ENCODE results near the gene FBN2.

Gene FBN2

GRCh38 chr5:128263357-128263756 is 274.7 kb downstream of the FBN2 start:
- H4K20me1 ChIP-seq (ENCODE audit: insufficient read depth, low read length, poor library complexity, severe bottlenecking) = no peaks in the 10 kb centered on the region
- no peak overlapping the region for H3K4me2 ChIP-seq (ENCODE audit: low read depth, low read length, poor library complexity, severe bottlenecking)
- H3K4me1 ChIP-seq (ENCODE audit: insufficient read depth, low read length, poor library complexity, severe bottlenecking) = no peaks in the 10 kb centered on the region
- H3K27me3 ChIP-seq (ENCODE audit: insufficient read depth, low read length, poor library complexity, severe bottlenecking) = no peaks in the 10 kb centered on the region
- no peak for TF ChIP-seq EZH2phosphoT487 (IDR thresholded peaks at IDR 0.05; ENCODE audit: borderline replicate concordance)
- no peak for TF ChIP-seq CTCF (conservative IDR thresholded peaks at IDR 0.05; ENCODE audit: low read length)
- no peaks in the 10 kb centered on the region for H3K79me2 ChIP-seq (ENCODE audit: insufficient read depth, low read length)
- no peak overlapping the region for H3K4me3 ChIP-seq (ENCODE audit: low read length, poor library complexity, severe bottlenecking)
- H2AFZ ChIP-seq (ENCODE audit: low read length) = no peak overlapping the region
- H3K36me3 ChIP-seq (ENCODE audit: insufficient read depth, low read length) = no peaks in the 10 kb centered on the region
- no peaks in the 10 kb centered on the region for H3F3A ChIP-seq (ENCODE audit: low read depth)
- H3K9me3 ChIP-seq (ENCODE audit: insufficient read depth, low read depth, low read length) = no peaks in the 10 kb centered on the region
- no peak overlapping the region for H3K9ac ChIP-seq (ENCODE audit: low read depth, low read length, poor library complexity, severe bottlenecking)
- no peaks in the 10 kb centered on the region for H3K9me2 ChIP-seq (replicated peaks; ENCODE audit: low read depth, low read length)

GRCh38 chr5:128262911-128263310 is 275.1 kb downstream of the FBN2 start:
- H3K4me2 ChIP-seq (ENCODE audit: low read depth, low read length, poor library complexity, severe bottlenecking) = no peak overlapping the region
- no peaks in the 10 kb centered on the region for H3K27me3 ChIP-seq (ENCODE audit: insufficient read depth, low read length, poor library complexity, severe bottlenecking)
- no peaks in the 10 kb centered on the region for H3K9me3 ChIP-seq (ENCODE audit: insufficient read depth, low read depth, low read length)
- no peak for TF ChIP-seq EZH2phosphoT487 (IDR thresholded peaks at IDR 0.05; ENCODE audit: borderline replicate concordance)
- no peak for TF ChIP-seq CTCF (conservative IDR thresholded peaks at IDR 0.05; ENCODE audit: low read length)
- no peaks in the 10 kb centered on the region for H3K36me3 ChIP-seq (ENCODE audit: insufficient read depth, low read length)
- no peaks in the 10 kb centered on the region for H3K9me2 ChIP-seq (replicated peaks; ENCODE audit: low read depth, low read length)
- H3K4me1 ChIP-seq (ENCODE audit: insufficient read depth, low read length, poor library complexity, severe bottlenecking) = no peaks in the 10 kb centered on the region
- no peak overlapping the region for H3K4me3 ChIP-seq (ENCODE audit: low read length, poor library complexity, severe bottlenecking)
- no peaks in the 10 kb centered on the region for H4K20me1 ChIP-seq (ENCODE audit: insufficient read depth, low read length, poor library complexity, severe bottlenecking)
- no peak overlapping the region for H3K9ac ChIP-seq (ENCODE audit: low read depth, low read length, poor library complexity, severe bottlenecking)
- no peak overlapping the region for H2AFZ ChIP-seq (ENCODE audit: low read length)
- no peaks in the 10 kb centered on the region for H3F3A ChIP-seq (ENCODE audit: low read depth)
- no peaks in the 10 kb centered on the region for H3K79me2 ChIP-seq (ENCODE audit: insufficient read depth, low read length)

- H3K36me3 ChIP-seq (ENCODE audit: insufficient read depth, low read length) = no peaks in the 10 kb centered on the region
These were observed 278.4 kb downstream of the FBN2 start for GRCh38 chr5:128259607-128260021.

More at GRCh38 chr5:128259607-128260021, 278.4 kb downstream of the FBN2 start:
- Histone ChIP-seq H3K4me3 (ENCODE audit: low read length, poor library complexity, severe bottlenecking) (no peak overlapping the region), H3K9ac (ENCODE audit: low read depth, low read length, poor library complexity, severe bottlenecking) (no peak overlapping the region), H3F3A (ENCODE audit: low read depth) (no peaks in the 10 kb centered on the region), H2AFZ (ENCODE audit: low read length) (no peak overlapping the region), H3K4me1 (ENCODE audit: insufficient read depth, low read length, poor library complexity, severe bottlenecking) (no peaks in the 10 kb centered on the region), H3K4me2 (ENCODE audit: low read depth, low read length, poor library complexity, severe bottlenecking) (no peak overlapping the region), H3K27me3 (ENCODE audit: insufficient read depth, low read length, poor library complexity, severe bottlenecking) (no peaks in the 10 kb centered on the region), H3K9me3 (ENCODE audit: insufficient read depth, low read depth, low read length) (no peaks in the 10 kb centered on the region), H3K9me2 (replicated peaks; ENCODE audit: low read depth, low read length) (no peaks in the 10 kb centered on the region), H4K20me1 (ENCODE audit: insufficient read depth, low read length, poor library complexity, severe bottlenecking) (no peaks in the 10 kb centered on the region), H3K79me2 (ENCODE audit: insufficient read depth, low read length) (no peaks in the 10 kb centered on the region)
- no peak for TF ChIP-seq CTCF (conservative IDR thresholded peaks at IDR 0.05; ENCODE audit: low read length)
- no peak for TF ChIP-seq EZH2phosphoT487 (IDR thresholded peaks at IDR 0.05; ENCODE audit: borderline replicate concordance)

Measured in Loucy (cell line).